Ammon's horn (tissue), 1 donor: Measurements from ENCODE around the gene CYBB.

Experiments used
- DNase-seq: peaks from one replicate; pipeline ENCODE4 v3.0.0-alpha.2; 2016; ENCODE audit warnings: low spot score

Gene CYBB

GRCh38 chrX:37844622-37845021, 64.8 kb downstream of the CYBB start:
- DNase-seq: no peak

- DNase-seq: no peak
Measured at GRCh38 chrX:37846141-37846540, 66.3 kb downstream of the CYBB start.

- DNase-seq: no peak
Measured at GRCh38 chrX:37846558-37846933, 66.7 kb downstream of the CYBB start.

GRCh38 chrX:37846934-37847732, 67.3 kb downstream of the CYBB start, which contains the start of gene DYNLT3:
DYNLT3 (minus strand) TSS chrX:37847571; CDS start chrX:37847510, 61 bp downstream.
- peak; percentile 73 for DNase-seq

DNA sequence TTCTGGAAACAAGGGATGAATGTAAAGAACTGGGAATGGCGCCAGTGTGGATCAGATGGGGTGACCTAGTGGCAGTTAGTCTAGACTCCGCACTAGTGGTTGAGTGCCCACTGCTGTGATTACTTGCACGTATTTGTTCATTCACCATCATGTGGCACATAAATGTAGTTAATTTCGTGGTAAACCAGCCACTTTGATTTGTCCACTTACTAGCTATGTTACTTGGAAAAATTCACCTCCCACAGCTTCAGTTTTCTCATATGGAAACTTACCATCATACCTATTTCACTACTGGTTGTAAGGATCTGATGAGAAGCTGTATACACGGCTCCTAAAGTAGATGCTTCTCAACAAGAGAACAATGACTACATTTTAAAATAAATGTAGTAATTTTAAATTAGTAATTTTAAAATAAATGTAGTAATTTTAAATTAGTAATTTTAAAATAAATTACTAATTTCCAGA, 67.9 kb downstream of the CYBB start:
- no peak for DNase-seq

DNA sequence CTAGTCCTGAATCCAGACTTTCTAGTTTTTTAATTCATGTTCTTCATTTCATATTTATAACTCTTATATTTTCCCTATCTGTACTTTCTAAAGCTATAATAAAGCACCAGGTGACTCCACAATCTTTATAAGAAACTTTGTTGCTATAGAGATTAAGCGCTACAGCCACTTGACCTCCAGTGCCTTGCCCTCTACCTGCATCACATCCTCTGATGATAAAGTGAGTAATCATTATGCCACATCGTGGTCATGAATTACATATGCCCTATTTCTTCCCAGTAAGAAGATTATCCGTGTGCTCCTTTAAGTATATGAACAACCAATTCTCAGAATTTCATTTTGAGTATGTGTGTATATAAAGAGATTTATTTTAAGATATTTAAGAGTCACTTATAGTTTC, 74.3 kb downstream of the CYBB start:
- no peak for DNase-seq

DNA sequence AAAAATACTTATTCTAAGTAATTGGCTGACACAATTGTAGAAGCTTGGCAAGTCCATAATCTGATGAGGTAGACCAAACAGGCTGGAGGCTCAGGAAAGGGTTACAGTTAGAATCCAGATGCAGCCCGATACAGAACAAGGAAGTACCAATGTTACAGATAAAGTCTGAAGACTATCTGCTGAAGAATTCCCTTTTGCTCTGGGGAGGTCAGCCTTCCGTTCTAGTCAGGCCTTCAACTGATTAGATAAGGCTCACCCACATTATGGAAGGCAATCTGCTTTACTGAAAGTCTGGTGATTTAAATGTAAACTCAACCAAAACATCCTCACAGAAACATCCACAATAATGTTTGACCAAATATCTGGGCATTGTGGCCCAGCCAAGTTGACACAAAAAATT, 74.9 kb downstream of the CYBB start:
- DNase-seq: no peak

DNA sequence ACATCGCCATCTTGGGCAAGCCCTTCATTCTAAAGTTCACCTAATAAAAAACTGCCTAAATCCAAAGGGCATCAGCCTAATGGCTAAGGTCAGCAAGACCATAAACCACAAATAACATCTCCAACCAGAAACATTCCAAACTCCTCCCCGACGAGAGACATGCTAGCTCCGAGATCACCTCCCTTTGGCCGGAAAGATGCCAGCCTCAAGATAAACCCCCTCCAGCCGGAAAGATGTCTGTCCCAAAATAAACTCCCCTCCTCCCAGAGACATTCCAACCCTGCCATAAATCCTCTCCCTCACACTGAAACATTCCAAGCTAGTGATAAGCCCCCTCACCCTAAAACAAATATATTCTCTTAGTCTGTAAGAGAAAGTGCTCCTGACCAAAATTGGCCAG, 80.9 kb downstream of the CYBB start:
- DNase-seq: no peak

GRCh38 chrX:37862851-37863250, 83.0 kb downstream of the CYBB start:
- no peak for DNase-seq
